Measurements from ENCODE around the gene KDM1B. TPM values are rescaled to one million over a fixed set of nuclear protein-coding genes. Genes with fewer than 3 reads are reported as not detected.

Gene KDM1B
- total RNA-seq, 6 donors from 2014 or later: 13.0 to 29.0 (median 22.0) TPM

GRCh38 chr6:18126121-18126520 lies 29.1 kb upstream of the KDM1B start:
- Histone ChIP-seq H3K9me3 (no peaks in the 10 kb centered on the region), H3K4me1 (peaks cover 7 to 15% (median 13%) of the 10 kb centered on the region in 4 donors), H3K4me3 (no peak overlapping the region), H3K36me3 (peaks cover 0 to 22% (median 8%) of the 10 kb centered on the region in 4 donors), H3K27me3 (no peaks in the 10 kb centered on the region), H3K27ac (no peak overlapping the region)
- DNase-seq: no peak
- no peak for TF ChIP-seq EP300 (IDR thresholded peaks at IDR 0.05)
- no peak for TF ChIP-seq CTCF (IDR thresholded peaks at IDR 0.05)
- no peak for TF ChIP-seq POLR2A (IDR thresholded peaks at IDR 0.05)
- no peak for TF ChIP-seq POLR2AphosphoS5 (IDR thresholded peaks at IDR 0.05)
- WGBS, 2 donors: 65% methylated on average over 5 of the region's 5 CpGs
- ATAC-seq (ENCODE audit: low FRiP score in 2 of 2): no peak

DNA sequence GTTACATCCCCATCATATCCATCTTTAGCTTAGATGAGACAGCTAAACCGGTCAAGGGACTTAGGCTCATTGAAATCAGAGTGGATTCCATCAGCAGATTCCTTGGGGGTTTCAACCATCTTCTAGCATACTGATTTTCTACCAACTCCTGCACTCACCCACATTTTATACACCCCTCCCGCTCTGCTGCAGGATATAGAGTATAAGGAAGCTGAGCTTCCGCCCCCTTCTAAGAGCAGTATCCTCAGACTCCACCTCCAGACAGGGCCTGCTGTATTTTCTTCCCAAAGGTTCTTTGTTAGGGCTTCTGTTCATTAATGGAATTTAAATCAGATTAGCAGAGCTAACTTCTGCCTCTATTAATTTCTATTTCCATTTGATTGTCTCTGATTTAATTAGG lies 22.9 kb upstream of the KDM1B start:
- H3K27me3 ChIP-seq: no peaks in the 10 kb centered on the region
- DNase-seq (no peak), ATAC-seq (ENCODE audit: low FRiP score in 2 of 2) (no peak)
- H3K4me3 ChIP-seq: no peak overlapping the region
- TF ChIP-seq EP300 (IDR thresholded peaks at IDR 0.05) (no peak), POLR2A (IDR thresholded peaks at IDR 0.05) (no peak), CTCF (IDR thresholded peaks at IDR 0.05) (no peak), POLR2AphosphoS5 (IDR thresholded peaks at IDR 0.05) (no peak)
- no peaks in the 10 kb centered on the region for H3K9me3 ChIP-seq
- peaks cover 0 to 65% (median 15%) of the 10 kb centered on the region in 4 donors for H3K36me3 ChIP-seq
- 94 to 96% methylated on average over 3 of the region's 3 CpGs for WGBS, 2 donors
- H3K4me1 ChIP-seq: no peaks in the 10 kb centered on the region
- H3K27ac ChIP-seq: no peak overlapping the region

- ATAC-seq (ENCODE audit: low FRiP score in 2 of 2) (no peak), DNase-seq (no peak)
- Histone ChIP-seq H3K27me3 (no peaks in the 10 kb centered on the region), H3K4me3 (no peak overlapping the region), H3K27ac (no peak overlapping the region), H3K4me1 (no peaks in the 10 kb centered on the region), H3K9me3 (no peaks in the 10 kb centered on the region), H3K36me3 (peaks cover 0 to 80% (median 16%) of the 10 kb centered on the region in 4 donors)
- WGBS, 2 donors: 85 to 92% methylated on average over 2 of the region's 2 CpGs
- no peak for TF ChIP-seq POLR2AphosphoS5 (IDR thresholded peaks at IDR 0.05)
- no peak for TF ChIP-seq CTCF (IDR thresholded peaks at IDR 0.05)
- TF ChIP-seq POLR2A (IDR thresholded peaks at IDR 0.05): no peak
- no peak for TF ChIP-seq EP300 (IDR thresholded peaks at IDR 0.05)
Measured at GRCh38 chr6:18135171-18135570, 20.1 kb upstream of the KDM1B start.

GRCh38 chr6:18136260-18136659 lies 19.0 kb upstream of the KDM1B start:
- no peaks in the 10 kb centered on the region for H3K4me1 ChIP-seq
- ATAC-seq (ENCODE audit: low FRiP score in 2 of 2): no peak
- peak in 1 of 2 donors; percentile 47 for DNase-seq
- H3K27ac ChIP-seq: no peak overlapping the region
- 94 to 97% methylated on average over 10 of the region's 10 CpGs for WGBS, 2 donors
- H3K9me3 ChIP-seq: no peaks in the 10 kb centered on the region
- no peak overlapping the region for H3K4me3 ChIP-seq
- TF ChIP-seq POLR2A (IDR thresholded peaks at IDR 0.05): no peak
- no peak for TF ChIP-seq CTCF (IDR thresholded peaks at IDR 0.05)
- no peak for TF ChIP-seq EP300 (IDR thresholded peaks at IDR 0.05)
- no peak for TF ChIP-seq POLR2AphosphoS5 (IDR thresholded peaks at IDR 0.05)
- peaks cover 0 to 80% (median 14%) of the 10 kb centered on the region in 4 donors for H3K36me3 ChIP-seq
- H3K27me3 ChIP-seq: no peaks in the 10 kb centered on the region

DNA sequence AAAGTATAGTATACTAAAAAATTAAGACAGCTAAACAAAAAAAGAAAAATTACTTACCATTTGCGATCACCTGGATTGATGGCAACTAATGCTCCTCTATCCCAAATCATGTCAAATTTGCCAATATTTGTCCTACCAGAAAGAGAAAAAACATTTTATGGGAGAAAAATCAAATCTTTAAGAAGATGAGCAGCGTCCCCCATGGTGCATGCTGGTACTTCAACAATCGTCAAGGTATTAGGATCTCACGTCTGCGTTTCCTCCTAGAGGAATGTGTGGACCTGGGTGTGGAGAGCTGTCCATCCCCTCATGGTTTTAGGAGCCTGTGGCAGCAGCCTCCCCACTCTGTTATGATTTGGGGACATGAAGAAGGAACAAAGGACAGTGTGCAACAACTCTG lies 16.3 kb upstream of the KDM1B start:
- Histone ChIP-seq H3K9me3 (no peaks in the 10 kb centered on the region), H3K36me3 (peaks cover 0 to 69% (median 23%) of the 10 kb centered on the region in 4 donors), H3K27ac (no peak overlapping the region), H3K27me3 (no peaks in the 10 kb centered on the region), H3K4me1 (no peaks in the 10 kb centered on the region), H3K4me3 (no peak overlapping the region)
- WGBS, 2 donors: 96% methylated on average over 5 of the region's 5 CpGs
- ATAC-seq (ENCODE audit: low FRiP score in 2 of 2) (no peak), DNase-seq (no peak)
- no peak for TF ChIP-seq POLR2AphosphoS5 (IDR thresholded peaks at IDR 0.05)
- no peak for TF ChIP-seq POLR2A (IDR thresholded peaks at IDR 0.05)
- TF ChIP-seq EP300 (IDR thresholded peaks at IDR 0.05): no peak
- TF ChIP-seq CTCF (IDR thresholded peaks at IDR 0.05): no peak

Data from upper lobe of left lung (tissue), 6 donors.